Sigmoid colon (tissue), 7 donors: ENCODE data around the gene AQP1. TPM values are rescaled to one million over a fixed set of nuclear protein-coding genes. Genes with fewer than 3 reads are reported as not detected.

ENCODE experiments used
- DNase-seq: peaks from one replicate; pipeline ENCODE4 v3.0.0-alpha.2; 2019
- H3K27ac ChIP-seq, 4 donors: fragments of 200-600 bp; sonication (generic); one replicate each; pipeline ENCODE4 v1.5.1; 2016 to 2019; ENCODE audit warnings: mild to moderate bottlenecking in 1 of 4
- H3K27me3 ChIP-seq, 3 donors: fragments of 200-600 bp; sonication (generic); one replicate each; pipeline ENCODE4 v1.5.1; 2019; ENCODE audit warnings: mild to moderate bottlenecking in 1 of 3
- H3K36me3 ChIP-seq, 4 donors: fragments of 200-600 bp; sonication (generic); one replicate each; pipeline ENCODE4 v1.5.1; 2016 to 2019
- H3K4me1 ChIP-seq, 4 donors: fragments of 200-600 bp; sonication (generic); one replicate each; pipeline ENCODE4 v1.5.1; 2017 to 2019
- H3K4me3 ChIP-seq, 4 donors: fragments of 200-600 bp; sonication (generic); one replicate each; pipeline ENCODE4 v1.5.1; 2017 to 2019; ENCODE audit warnings: mild to moderate bottlenecking in 2 of 4, moderate library complexity in 1 of 4
- H3K9me3 ChIP-seq, 4 donors: fragments of 200-600 bp in 3 of 4; sonication (generic) in 3 of 4; one replicate each; pipeline versions ENCODE4 v1.5.1 to v1.6.1; 2013 to 2019
- CTCF ChIP-seq, 4 experiments: fragments of 450-650 bp in 3 of 4; fragments of 200-600 bp in 1 of 4; IDR thresholded peaks; one replicate each; pipeline ENCODE4 v1.5.1; 2016 to 2019; ENCODE audit warnings: antibody characterized with exemption in 4 of 4, mild to moderate bottlenecking in 3 of 4, moderate library complexity in 2 of 4
- EP300 ChIP-seq, 4 donors: sonication (generic); formaldehyde crosslinking; IDR thresholded peaks; one replicate each; pipeline ENCODE4 v1.6.1; 2017; ENCODE audit warnings: antibody characterized with exemption in 4 of 4
- POLR2A ChIP-seq, 2 donors: fragments of 450-650 bp; IDR thresholded peaks; one replicate each; pipeline ENCODE4 v1.6.1; 2016; ENCODE audit warnings: antibody characterized with exemption in 2 of 2, mild to moderate bottlenecking in 2 of 2, moderate library complexity in 2 of 2
- POLR2AphosphoS5 ChIP-seq, 4 donors: sonication (generic); formaldehyde crosslinking; IDR thresholded peaks; one replicate each; pipeline ENCODE4 v1.6.1; 2017; ENCODE audit warnings: antibody characterized with exemption in 4 of 4
- WGBS, 2 donors: extraction: QIAGEN DNeasy Blood & Tissue Kit; methylation state at CpG; one replicate each; pipeline ENCODE4 v1.1.7; 2013; 5-methylcytosine and 5-hydroxymethylcytosine counted together
- intact Hi-C: fragments of 100-400 bp; cut with DNase I; formaldehyde crosslinking; loops from one replicate; pipeline ENCODE4 v1.15.1; 2023
- polyA plus RNA-seq, 3 donors: library from polyadenylated mRNA; stranded (reverse); fragments of 200-250 nt; gene quantifications; one replicate each; pipeline ENCODE4 v1.2.3, GENCODE V29; 2013
- total RNA-seq, 4 donors: library from RNA; depleted of rRNA; stranded (reverse); fragments of >200 nt; gene quantifications; one replicate each; pipeline ENCODE4 v1.1.0, GENCODE V29; 2016
- donor health status: healthy with polysubstance abuse.
- donor health status: Bipolar disorder and iron deficiency.
- donor health status: healthy.

The AQP1 gene
- total and polyA plus RNA-seq, 7 donors: 3.7 to 191 (median 66.0) TPM

GRCh38 chr7:30910411-30911073 lies 1.1 kb upstream of the AQP1 start:
- intact Hi-C loops: loop anchor here (5.0 kb wide), 2 partner anchors 58 to 108 kb away; no protein-coding TSS in a partner anchor

GRCh38 chr7:30911133-30911532 lies 520 bp upstream of the AQP1 start:
- Histone ChIP-seq H3K9me3 (no peaks in the 10 kb centered on the region), H3K27me3 (no peaks in the 10 kb centered on the region), H3K4me3 (peak overlapping the region in 2 of 4 donors; percentile 45 to 52), H3K4me1 (peaks cover 0 to 94% (median 91%) of the 10 kb centered on the region in 4 donors), H3K36me3 (no peaks in the 10 kb centered on the region), H3K27ac (peak overlapping the region; percentile 86 to 90 (median 88))
- WGBS, 2 donors: 27 to 74% methylated on average over 11 of the region's 11 CpGs
- no peak for DNase-seq
- TF ChIP-seq POLR2A (IDR thresholded peaks at IDR 0.05): no peak
- TF ChIP-seq POLR2AphosphoS5 (IDR thresholded peaks at IDR 0.05): no peak
- TF ChIP-seq EP300 (IDR thresholded peaks at IDR 0.05): no peak
- no peak for TF ChIP-seq CTCF (IDR thresholded peaks at IDR 0.05)
- intact Hi-C loops: loop anchor here (5.0 kb wide), 2 partner anchors 59 to 109 kb away; no protein-coding TSS in a partner anchor

More at GRCh38 chr7:30910411-30911073, 1.1 kb upstream of the AQP1 start:
- Histone ChIP-seq H3K4me3 (no peak overlapping the region), H3K27ac (peak overlapping the region; percentile 86 to 90 (median 88)), H3K9me3 (no peaks in the 10 kb centered on the region), H3K4me1 (peaks cover 0 to 94% (median 91%) of the 10 kb centered on the region in 4 donors), H3K36me3 (no peaks in the 10 kb centered on the region), H3K27me3 (no peaks in the 10 kb centered on the region)
- TF ChIP-seq EP300 (IDR thresholded peaks at IDR 0.05): no peak
- TF ChIP-seq POLR2A (IDR thresholded peaks at IDR 0.05): no peak
- no peak for TF ChIP-seq CTCF (IDR thresholded peaks at IDR 0.05)
- no peak for TF ChIP-seq POLR2AphosphoS5 (IDR thresholded peaks at IDR 0.05)
- DNase-seq: no peak
- WGBS, 2 donors: 67 to 81% methylated on average over 11 of the region's 11 CpGs

GRCh38 chr7:30912021-30912730 lies 523 bp downstream of the AQP1 start:
- peak overlapping the region; percentile 9 to 52 (median 44) for H3K4me3 ChIP-seq
- H3K36me3 ChIP-seq: no peaks in the 10 kb centered on the region
- intact Hi-C loops: loop anchor here (5.0 kb wide), 2 partner anchors 60 to 110 kb away; no protein-coding TSS in a partner anchor
- no peaks in the 10 kb centered on the region for H3K27me3 ChIP-seq
- peaks cover 0 to 90% (median 86%) of the 10 kb centered on the region in 4 donors for H3K4me1 ChIP-seq
- DNase-seq: no peak
- TF ChIP-seq EP300 (IDR thresholded peaks at IDR 0.05) (no peak), POLR2A (IDR thresholded peaks at IDR 0.05) (no peak), CTCF (IDR thresholded peaks at IDR 0.05) (no peak), POLR2AphosphoS5 (IDR thresholded peaks at IDR 0.05) (no peak)
- H3K27ac ChIP-seq: peak overlapping the region; percentile 86 to 90 (median 88)
- WGBS, 2 donors: 22 to 75% methylated on average over 26 of the region's 26 CpGs
- H3K9me3 ChIP-seq: no peaks in the 10 kb centered on the region

GRCh38 chr7:30912731-30912985 lies 1.0 kb downstream of the AQP1 start:
- intact Hi-C loops: loop anchor here (5.0 kb wide), 2 partner anchors 60 to 110 kb away; no protein-coding TSS in a partner anchor
- peak overlapping the region; percentile 86 to 90 (median 88) for H3K27ac ChIP-seq

More at GRCh38 chr7:30912731-30912985, 1.0 kb downstream of the AQP1 start:
- Histone ChIP-seq H3K36me3 (no peaks in the 10 kb centered on the region), H3K4me1 (peaks cover 0 to 88% (median 83%) of the 10 kb centered on the region in 4 donors), H3K27me3 (no peaks in the 10 kb centered on the region), H3K4me3 (peak overlapping the region; percentile 9 to 52 (median 44)), H3K9me3 (no peaks in the 10 kb centered on the region)
- DNase-seq: no peak
- 17 to 73% methylated on average over 2 of the region's 2 CpGs for WGBS, 2 donors
- TF ChIP-seq CTCF (IDR thresholded peaks at IDR 0.05): no peak
